ENCODE results near the gene STK38L.

- no peak for TF ChIP-seq CTCF (conservative IDR thresholded peaks at IDR 0.05 in 1 of 2, IDR thresholded peaks at IDR 0.05 in 1 of 2; ENCODE audit: low read depth in 1 of 2, low read length in 2 of 2)
- no peak for TF ChIP-seq EZH2 (IDR thresholded peaks at IDR 0.05; ENCODE audit: low read length, missing control alignments)
Observed at GRCh38 chr12:27340971-27341370, 96.9 kb downstream of the STK38L start.

Data from fibroblast of lung (primary cell).